Common myeloid progenitor, CD34-positive (primary cell): ENCODE results near the gene CIRBP.
A peak's percentile ranks its signal among the peaks of the same experiment; 100 is the strongest.

Experiments
- CTCF ChIA-PET: fragments of 350-600 bp; sonication (Branson Sonifier 250); formaldehyde crosslinking; loops from one replicate; lab custom pipeline; 2021; ENCODE audit warnings: antibody characterized with exemption; lab: Charles Lee
- POLR2A ChIA-PET: fragments of 350-600 bp; sonication (Branson Sonifier 250); formaldehyde crosslinking; loops from one replicate; lab custom pipeline; 2021; ENCODE audit warnings: antibody characterized with exemption; lab: Charles Lee
- DNase-seq, 3 donors: peaks; one replicate each; pipeline versions ENCODE4 v3.0.0 to v3.0.0-alpha.2; 2013
- H3K27ac ChIP-seq, 2 experiments: 1 replicate in 1 of 2; 2 replicates in 1 of 2; pipeline ENCODE4 v1.7.0; 2013; ENCODE audit warnings: inconsistent platforms in 2 of 2, low read length in 2 of 2, mild to moderate bottlenecking in 2 of 2, low read depth in 1 of 2, moderate library complexity in 1 of 2; ENCODE audit not compliant: severe bottlenecking in 2 of 2, insufficient read depth in 1 of 2, poor library complexity in 1 of 2
- H3K27me3 ChIP-seq, 5 experiments: replicated peaks in 2 of 5; 1 replicate in 3 of 5; 2 replicates in 2 of 5; pipeline versions ENCODE4 v1.6.1 to v1.7.0; 2013; ENCODE audit warnings: low read length in 4 of 5, mild to moderate bottlenecking in 2 of 5, moderate library complexity in 2 of 5, inconsistent platforms in 1 of 5; ENCODE audit not compliant: insufficient read depth in 5 of 5, control insufficient read depth in 4 of 5
- H3K36me3 ChIP-seq, 4 experiments: 1 replicate in 2 of 4; 2 replicates in 2 of 4; pipeline versions ENCODE4 v1.6.1 to v1.7.0; 2013; ENCODE audit warnings: low read length in 3 of 4, control low read depth in 1 of 4, mild to moderate bottlenecking in 1 of 4; ENCODE audit not compliant: control insufficient read depth in 4 of 4, insufficient read depth in 4 of 4
- H3K4me1 ChIP-seq, 4 experiments: 1 replicate in 3 of 4; 2 replicates in 1 of 4; pipeline versions ENCODE4 v1.6.1 to v1.7.1; 2013; ENCODE audit warnings: low read length in 3 of 4, mild to moderate bottlenecking in 3 of 4, control low read depth in 1 of 4, inconsistent platforms in 1 of 4, moderate library complexity in 1 of 4; ENCODE audit not compliant: control insufficient read depth in 4 of 4, insufficient read depth in 4 of 4; ENCODE audit errors: control extremely low read depth in 1 of 4
- H3K4me3 ChIP-seq, 7 experiments: 1 replicate in 4 of 7; 2 replicates in 3 of 7; pipeline versions ENCODE4 v1.5.1 to v1.7.0; 2013; ENCODE audit warnings: mild to moderate bottlenecking in 7 of 7, low read length in 6 of 7, moderate library complexity in 6 of 7, inconsistent platforms in 2 of 7, low read depth in 2 of 7, control low read depth in 1 of 7; ENCODE audit not compliant: insufficient read depth in 4 of 7, control insufficient read depth in 1 of 7; ENCODE audit errors: extremely low read depth in 1 of 7
- H3K9me3 ChIP-seq, 5 experiments: 1 replicate in 4 of 5; 2 replicates in 1 of 5; pipeline versions ENCODE4 v1.6.1 to v1.7.1; 2013; ENCODE audit warnings: low read length in 4 of 5, mild to moderate bottlenecking in 2 of 5, inconsistent platforms in 1 of 5, low read depth in 1 of 5, moderate library complexity in 1 of 5; ENCODE audit not compliant: control insufficient read depth in 4 of 5, insufficient read depth in 2 of 5; ENCODE audit errors: control extremely low read depth in 1 of 5
- WGBS: methylation state at CpG from one replicate; pipeline ENCODE4 v1.1.5; 2013; ENCODE audit not compliant: insufficient coverage; 5-methylcytosine and 5-hydroxymethylcytosine counted together

Gene CIRBP

GRCh38 chr19:1267477-1268225 is 1.5 kb upstream of the CIRBP start:
- POLR2A ChIA-PET, result interaction anchor here (2.9 to 5.0 kb wide), 2 partner anchors 13 to 23 kb away, joined by 32 to 98 read pairs; no protein-coding TSS in a partner anchor
- CTCF ChIA-PET, result interaction anchor here (1.5 to 17.7 kb wide), 5 partner anchors 8 to 27 kb away, joined by 5 to 268 read pairs (median 12); partner anchors contain the start of genes ATP5F1D and FAM174C
- DNase-seq, result peak in 2 of 3 donors; percentile 40 to 49
- H3K27ac ChIP-seq, result no peak overlapping the region
- H3K36me3 ChIP-seq, result peaks cover 0 to 22% (median 19%) of the 10 kb centered on the region in 4 experiments
- H3K9me3 ChIP-seq, result no peaks in the 10 kb centered on the region
- H3K4me3 ChIP-seq, result peak overlapping the region in 2 of 7 experiments; percentile 50 to 73
- WGBS, result 34% methylated on average over 20 of the region's 35 CpGs
- peaks cover 0 to 6% (median 0%) of the 10 kb centered on the region in 5 experiments for H3K27me3 ChIP-seq
- H3K4me1 ChIP-seq, result peaks cover 8 to 77% (median 75%) of the 10 kb centered on the region in 4 experiments

DNA sequence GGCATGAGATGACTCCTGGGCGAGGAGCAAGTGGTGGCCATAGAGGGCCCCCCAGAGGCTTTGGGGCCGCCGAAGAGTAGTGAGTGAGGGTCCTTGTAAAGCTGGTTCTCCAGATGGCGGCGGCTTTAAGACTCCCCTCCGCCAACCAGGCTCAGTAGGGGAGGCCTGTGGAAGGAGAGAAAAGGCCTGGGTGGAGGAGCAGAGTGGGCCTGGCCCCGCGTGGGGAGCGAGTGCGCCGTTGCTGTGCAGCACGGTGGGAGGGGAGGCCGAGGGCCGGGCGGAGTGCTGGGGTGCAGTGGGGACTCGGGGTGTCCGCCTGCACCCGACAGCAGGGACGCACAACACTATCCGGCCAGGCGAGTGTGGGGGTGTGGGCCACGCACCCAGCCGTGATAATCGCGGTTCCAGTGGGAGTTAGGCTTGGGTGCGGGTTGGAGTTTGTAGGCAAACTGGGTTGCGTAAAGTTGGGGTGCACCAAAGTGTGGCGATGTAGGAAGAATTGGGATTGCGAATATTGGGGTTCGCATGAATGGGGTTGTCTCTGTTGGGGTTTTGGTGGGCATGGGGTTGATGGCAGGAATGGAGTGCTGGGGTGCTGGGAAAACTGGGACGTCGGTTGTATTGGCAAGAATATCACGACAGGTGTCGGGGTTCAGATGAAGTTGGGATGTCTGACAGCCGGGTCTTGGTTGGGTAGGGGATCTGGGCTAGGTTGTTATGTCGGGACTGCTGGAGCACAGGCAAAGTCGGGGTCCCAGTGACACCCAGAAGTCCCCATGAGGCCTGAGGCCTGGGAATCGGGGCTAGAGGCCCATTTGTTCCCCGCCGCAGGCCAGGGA is 687 bp upstream of the CIRBP start:
- no peak for DNase-seq
- Histone ChIP-seq H3K36me3 (peaks cover 0 to 29% (median 27%) of the 10 kb centered on the region in 4 experiments), H3K27ac (no peak overlapping the region), H3K4me3 (peak overlapping the region in 3 of 7 experiments; percentile 35 to 87 (median 79)), H3K4me1 (peaks cover 8 to 77% (median 74%) of the 10 kb centered on the region in 4 experiments), H3K27me3 (peaks cover 0 to 6% (median 0%) of the 10 kb centered on the region in 5 experiments), H3K9me3 (no peaks in the 10 kb centered on the region)
- POLR2A ChIA-PET, result interaction anchor here (0.6 to 5.0 kb wide), 16 partner anchors 8 to 336 kb away, joined by 3 to 98 read pairs (median 6); partner anchors contain the start of genes ATP5F1D and MIDN
- CTCF ChIA-PET, result interaction anchor here (1.0 to 17.7 kb wide), 5 partner anchors 9 to 115 kb away, joined by 4 to 268 read pairs (median 6); partner anchors contain the start of gene ATP5F1D
- whole genome bisulfite sequencing, result 68% methylated on average over 30 of the region's 40 CpGs

GRCh38 chr19:1269478-1270212 is 513 bp downstream of the CIRBP start:
- no peaks in the 10 kb centered on the region for H3K9me3 ChIP-seq
- H3K4me1 ChIP-seq, result peaks cover 8 to 83% (median 82%) of the 10 kb centered on the region in 4 experiments
- H3K4me3 ChIP-seq, result peak overlapping the region; percentile 68 to 94 (median 83)
- WGBS, result under 1% methylated on average over 60 of the region's 64 CpGs
- ChIA-PET POLR2A (interaction anchor here (0.6 to 5.0 kb wide), 13 partner anchors 9 to 1512 kb away, joined by 3 to 98 read pairs (median 6); partner anchors contain the start of genes ATP5F1D, CNN2 and MIDN), CTCF (interaction anchor here (1.0 to 17.7 kb wide), 3 partner anchors 10 to 113 kb away, joined by 4 to 268 read pairs (median 5); no protein-coding TSS in a partner anchor)
- H3K27me3 ChIP-seq, result peaks cover 0 to 6% (median 0%) of the 10 kb centered on the region in 5 experiments
- peaks cover 2 to 41% (median 37%) of the 10 kb centered on the region in 4 experiments for H3K36me3 ChIP-seq
- peak; percentile 78 to 88 (median 84) for DNase-seq
- H3K27ac ChIP-seq, result peak overlapping the region; percentile 90 to 94

DNA sequence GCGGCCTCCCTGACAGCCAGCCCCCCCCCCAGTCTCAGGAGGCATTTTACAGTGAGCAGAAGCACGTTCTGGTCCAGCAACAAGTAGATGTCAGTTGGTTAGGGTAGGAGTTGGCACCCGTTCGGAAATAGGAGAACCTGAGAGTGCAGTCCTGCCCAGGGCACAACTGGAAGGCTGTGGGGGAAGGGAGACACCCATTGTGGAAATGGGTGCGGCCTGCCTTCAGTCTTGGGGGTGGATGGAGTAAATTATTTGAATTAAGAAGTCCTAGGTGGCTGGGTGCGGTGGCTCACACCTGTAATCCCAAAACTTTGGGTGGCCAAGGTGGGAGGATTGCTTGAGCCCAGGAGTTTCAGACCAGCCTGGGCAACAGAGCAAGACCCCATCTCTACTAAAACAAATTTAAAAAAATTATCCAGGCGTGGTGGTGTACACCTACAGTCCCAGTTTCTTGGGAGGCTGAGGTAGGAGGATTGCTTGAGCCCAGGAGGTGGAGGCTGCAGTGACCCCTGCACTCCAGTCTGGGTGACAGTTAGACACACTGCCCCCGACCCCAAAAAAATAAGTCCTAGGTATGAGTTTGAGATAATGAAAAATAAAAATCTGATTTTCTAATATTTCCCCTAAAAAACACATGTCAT is 1.2 kb downstream of the CIRBP start:
- ChIA-PET POLR2A (interaction anchor here (0.5 to 5.0 kb wide), 4 partner anchors 9 to 244 kb away, joined by 3 to 98 read pairs (median 6); partner anchors contain the start of gene CNN2), CTCF (interaction anchor here (1.2 kb wide), 1 partner anchor 26 kb away, joined by 4 read pairs; no protein-coding TSS in a partner anchor)
- Histone ChIP-seq H3K36me3 (peaks cover 2 to 45% (median 39%) of the 10 kb centered on the region in 4 experiments), H3K4me1 (peaks cover 8 to 86% (median 84%) of the 10 kb centered on the region in 4 experiments), H3K27ac (peak overlapping the region; percentile 90 to 94), H3K27me3 (peaks cover 0 to 6% (median 0%) of the 10 kb centered on the region in 5 experiments), H3K9me3 (no peaks in the 10 kb centered on the region), H3K4me3 (peak overlapping the region; percentile 29 to 94 (median 81))
- no peak for DNase-seq
- 10% methylated on average over 4 of the region's 8 CpGs for WGBS

- Histone ChIP-seq H3K4me3 (peak overlapping the region in 5 of 7 experiments; percentile 26 to 94 (median 87)), H3K27me3 (peaks cover 0 to 6% (median 0%) of the 10 kb centered on the region in 5 experiments), H3K4me1 (peaks cover 8 to 85% (median 79%) of the 10 kb centered on the region in 4 experiments), H3K9me3 (no peaks in the 10 kb centered on the region), H3K27ac (peak overlapping the region; percentile 33 to 94), H3K36me3 (peaks cover 2 to 45% (median 39%) of the 10 kb centered on the region in 4 experiments)
- DNase-seq, result no peak
- ChIA-PET CTCF (interaction anchor here (1.2 kb wide), 1 partner anchor 26 kb away, joined by 4 read pairs; no protein-coding TSS in a partner anchor), POLR2A (interaction anchor here (0.5 to 1.4 kb wide), 2 partner anchors 18 to 148 kb away, joined by 4 to 5 read pairs; no protein-coding TSS in a partner anchor)
- WGBS, result 92% methylated on average over 24 of the region's 26 CpGs
Measured at GRCh38 chr19:1270854-1271527, 1.9 kb downstream of the CIRBP start.
